Fibroblast of villous mesenchyme (primary cell): Measurements from ENCODE around the gene TMCO1. TPM values are rescaled to one million over a fixed set of nuclear protein-coding genes. Genes with fewer than 3 reads are reported as not detected.
"Not testable (repeated sequence)": the region's sequence is repeated elsewhere in the genome, so short reads cannot be mapped to it uniquely, and the experiment has no call there.

Experiments
- DNase-seq: peaks from one replicate; pipeline ENCODE4 v3.0.0-alpha.2; 2010; ENCODE audit warnings: low read depth
- H3K4me3 ChIP-seq: 2 replicates; pipeline ENCODE4 v1.5.1; 2011; ENCODE audit warnings: low read depth, mild to moderate bottlenecking, low read length
- CTCF ChIP-seq: IDR thresholded peaks from 2 replicates; pipeline ENCODE4 v1.5.1; 2012; ENCODE audit warnings: low read depth, mild to moderate bottlenecking, low read length; ENCODE audit not compliant: insufficient read depth
- total RNA-seq: library from RNA; depleted of rRNA; stranded (reverse); fragments of >200 nt; gene quantifications from 2 replicates; pipeline ENCODE4 v1.2.3, GENCODE V29; 2012

TMCO1 gene
- total RNA-seq, 1 donor = 121 TPM

- no peak for TF ChIP-seq CTCF
- DNase-seq = peak; percentile 11
These were observed 27.2 kb upstream of the TMCO1 start for GRCh38 chr1:165795894-165796293.

DNA sequence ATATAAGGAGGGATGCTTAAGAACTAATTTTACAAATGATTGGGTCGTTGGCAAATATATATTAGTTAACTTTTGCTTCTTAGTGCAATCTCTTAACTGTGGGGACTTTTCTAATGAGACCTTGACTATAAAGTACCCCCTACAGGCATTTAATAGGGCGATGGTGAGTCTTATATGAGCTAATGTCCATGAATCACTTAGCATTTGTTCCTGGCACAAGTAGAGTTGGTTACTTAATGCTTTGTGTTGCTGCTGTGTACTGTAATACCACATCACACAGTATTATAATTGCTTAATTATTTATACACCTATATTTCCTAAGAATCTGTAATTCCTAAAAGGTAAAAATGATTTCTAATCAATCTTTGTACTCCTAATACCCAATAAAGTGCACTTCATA is 25.3 kb upstream of the TMCO1 start:
- DNase-seq = no peak
- H3K4me3 ChIP-seq = no peak overlapping the region
- no peak for TF ChIP-seq CTCF

More at GRCh38 chr1:165795894-165796293, 27.2 kb upstream of the TMCO1 start:
- no peak overlapping the region for H3K4me3 ChIP-seq

DNA sequence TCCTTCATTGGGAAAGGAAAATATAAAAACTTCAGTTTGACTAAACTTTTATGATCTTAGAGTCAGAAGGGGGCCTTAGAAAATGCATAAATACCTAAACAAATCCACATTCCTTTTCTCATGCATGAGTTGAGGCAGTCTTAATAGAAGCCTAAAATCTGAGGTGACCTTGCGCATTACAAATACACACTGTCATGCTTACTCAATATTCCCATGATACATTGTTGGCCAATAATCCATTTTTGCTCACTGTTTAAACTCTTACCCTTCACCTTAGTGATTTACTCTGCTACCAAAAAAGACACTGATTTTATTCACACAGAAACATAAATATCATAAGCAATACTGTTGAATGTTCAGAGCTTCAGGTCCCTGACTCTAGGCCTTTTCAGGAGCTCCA is 19.1 kb upstream of the TMCO1 start:
- TF ChIP-seq CTCF = no peak
- DNase-seq = no peak
- H3K4me3 ChIP-seq = no peak overlapping the region

DNA sequence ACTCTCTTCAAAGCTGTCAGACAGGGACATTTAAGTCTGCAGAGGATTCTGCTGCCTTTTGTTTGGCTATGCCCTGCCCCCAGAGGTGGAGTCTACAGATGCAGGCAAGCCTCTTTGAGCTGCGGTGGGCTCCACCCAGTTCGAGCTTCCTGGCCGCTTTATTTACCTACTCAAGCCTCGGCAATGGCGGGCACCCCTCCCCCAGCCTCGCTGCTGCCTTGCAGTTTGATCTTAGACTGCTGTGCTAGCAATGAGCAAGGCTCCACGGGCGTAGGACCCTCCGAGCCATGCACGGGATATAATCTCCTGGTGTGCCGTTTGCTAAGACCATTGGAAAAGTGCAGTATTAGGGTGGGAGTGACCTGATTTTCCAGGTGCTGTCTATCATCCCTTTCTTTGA is 14.9 kb upstream of the TMCO1 start:
- not testable (repeated sequence) for H3K4me3 ChIP-seq, DNase-seq

DNA sequence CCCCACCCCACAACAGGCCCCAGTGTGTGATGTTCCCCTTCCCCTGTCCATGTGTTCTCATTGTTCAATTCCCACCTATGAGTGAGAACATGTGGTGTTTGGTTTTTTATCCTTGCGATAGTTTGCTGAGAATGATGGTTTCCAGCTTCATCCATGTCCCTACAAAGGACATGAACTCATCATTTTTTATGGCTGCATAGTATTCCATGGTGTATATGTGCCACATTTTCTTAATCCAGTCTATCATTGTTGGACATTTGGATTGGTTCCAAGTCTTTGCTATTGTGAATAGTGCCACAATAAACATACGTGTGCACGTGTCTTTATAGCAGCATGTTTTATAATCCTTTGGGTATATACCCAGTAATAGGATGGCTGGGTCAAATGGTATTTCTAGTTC is 9.5 kb upstream of the TMCO1 start:
- not testable (repeated sequence) for DNase-seq, H3K4me3 ChIP-seq

DNA sequence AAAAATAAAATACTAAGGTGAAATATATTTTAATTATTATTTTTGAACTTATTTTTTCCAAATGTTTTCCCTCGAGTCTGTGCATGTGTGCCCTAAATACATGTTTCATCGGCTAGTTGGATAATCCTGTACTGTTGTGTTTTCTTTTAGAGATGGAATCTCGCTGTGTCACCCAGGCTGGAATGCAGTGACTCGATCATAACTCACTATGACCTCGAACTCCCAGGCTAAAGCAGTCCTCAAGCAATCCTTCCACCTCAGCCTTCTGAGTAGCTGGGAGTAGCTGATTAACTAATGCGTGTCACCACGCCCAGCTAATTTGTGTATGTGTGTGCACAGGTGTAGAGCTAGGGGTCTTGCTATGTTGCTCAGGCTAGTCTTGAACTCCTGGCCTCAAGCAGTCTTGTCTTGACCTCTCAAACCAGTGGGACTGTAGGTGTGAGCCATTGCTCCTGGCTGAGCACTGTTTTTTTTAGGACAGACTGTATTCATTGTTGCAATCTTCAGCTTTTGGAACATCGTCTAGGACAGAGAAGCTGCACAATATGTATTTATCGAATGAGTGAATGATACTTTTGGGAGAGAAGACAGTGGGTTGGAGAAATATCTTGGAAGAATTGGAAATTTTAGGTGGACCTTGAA is 4.8 kb upstream of the TMCO1 start:
- TF ChIP-seq CTCF = no peak
- no peak overlapping the region for H3K4me3 ChIP-seq
- peak; percentile 56 for DNase-seq

DNA sequence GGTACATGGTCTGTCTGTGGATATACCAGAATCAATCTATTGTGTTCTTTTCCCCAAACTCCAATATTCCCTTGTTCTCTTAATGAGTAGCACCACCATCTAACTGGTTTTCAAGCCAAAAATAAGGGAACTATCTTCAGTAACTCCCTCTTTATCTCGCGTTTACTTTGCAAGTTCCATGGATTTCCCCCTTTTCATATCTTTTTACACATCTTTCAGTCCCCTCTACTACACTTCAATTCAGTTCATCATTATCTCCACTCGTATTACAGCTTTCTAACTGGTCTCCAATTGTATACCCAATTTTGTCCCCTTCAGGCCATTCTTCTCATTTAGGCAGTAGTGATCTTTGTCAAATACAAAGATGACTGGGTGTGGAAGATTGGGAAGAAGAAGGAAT is 4.1 kb upstream of the TMCO1 start:
- no peak overlapping the region for H3K4me3 ChIP-seq
- DNase-seq = no peak
- no peak for TF ChIP-seq CTCF

GRCh38 chr1:165764277-165764676 is 4.4 kb downstream of the TMCO1 start:
- DNase-seq = no peak
- H3K4me3 ChIP-seq = no peak overlapping the region
- no peak for TF ChIP-seq CTCF
